Mucosa of rectum (tissue), 2 donors: Measurements from ENCODE around the gene SNX24.
"Not testable (repeated sequence)": the region's sequence is repeated elsewhere in the genome, so short reads cannot be mapped to it uniquely, and the experiment has no call there.

Experiments
- H3K27ac ChIP-seq, 2 donors: one replicate each; pipeline ENCODE4 v1.7.0; 2013; ENCODE audit warnings: inconsistent platforms in 2 of 2, low read depth in 2 of 2, low read length in 2 of 2
- H3K27me3 ChIP-seq, 2 donors: one replicate each; pipeline ENCODE4 v1.7.0; 2013; ENCODE audit warnings: low read length in 2 of 2; ENCODE audit not compliant: control insufficient read depth in 2 of 2, insufficient read depth in 2 of 2
- H3K36me3 ChIP-seq, 2 donors: one replicate each; pipeline ENCODE4 v1.7.0; 2013; ENCODE audit warnings: low read length in 2 of 2; ENCODE audit not compliant: control insufficient read depth in 2 of 2, insufficient read depth in 2 of 2
- H3K4me1 ChIP-seq, 2 donors: one replicate each; pipeline ENCODE4 v1.7.0; 2013; ENCODE audit warnings: low read length in 2 of 2, mild to moderate bottlenecking in 1 of 2; ENCODE audit not compliant: control insufficient read depth in 2 of 2, insufficient read depth in 2 of 2
- H3K4me3 ChIP-seq, 2 donors: one replicate each; pipeline ENCODE4 v1.7.0; 2013; ENCODE audit warnings: low read length in 2 of 2
- H3K9ac ChIP-seq, 2 donors: one replicate each; pipeline ENCODE4 v1.7.0; 2013; ENCODE audit warnings: low read length in 2 of 2, low read depth in 1 of 2, mild to moderate bottlenecking in 1 of 2
- H3K9me3 ChIP-seq, 2 donors: one replicate each; pipeline ENCODE4 v1.7.0; 2013; ENCODE audit warnings: low read length in 2 of 2; ENCODE audit not compliant: control insufficient read depth in 2 of 2
- donor health status: healthy.
- donor health status: Normal muscosa, but diverticular disease.

The SNX24 gene

DNA sequence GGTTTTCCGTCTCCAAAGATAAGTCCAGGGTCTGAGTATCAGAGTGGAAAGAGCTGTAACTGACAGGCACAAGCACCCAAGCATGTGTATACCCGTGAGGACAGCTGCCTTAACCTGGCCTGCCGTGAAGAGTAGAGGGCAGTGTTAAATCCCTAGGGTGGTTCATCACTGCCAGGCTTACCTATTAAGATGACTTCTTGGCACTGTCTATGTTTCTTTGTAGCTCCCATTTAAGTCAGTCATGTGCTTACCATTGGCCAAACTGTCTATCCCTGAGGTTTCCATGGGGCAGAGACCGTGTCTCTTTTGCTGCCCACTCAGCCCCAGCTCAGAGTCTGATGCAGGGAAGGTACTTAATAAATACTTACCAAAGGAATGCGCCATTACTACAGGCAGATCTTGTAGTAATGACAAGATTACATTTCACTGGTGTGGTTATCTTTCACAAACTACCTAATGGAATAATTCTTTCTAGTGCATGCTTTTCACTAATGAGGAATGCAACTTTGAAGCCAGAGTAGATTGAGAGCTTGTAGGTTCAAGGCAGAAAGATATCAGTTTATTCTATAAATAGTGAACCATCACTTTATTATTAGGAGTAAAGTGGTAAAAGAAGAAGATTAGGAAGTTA, 64.2 kb downstream of the SNX24 start:
- H3K9me3 ChIP-seq = no peaks in the 10 kb centered on the region
- H3K4me1 ChIP-seq = no peaks in the 10 kb centered on the region
- no peak overlapping the region for H3K27ac ChIP-seq
- no peaks in the 10 kb centered on the region for H3K36me3 ChIP-seq
- H3K27me3 ChIP-seq = no peaks in the 10 kb centered on the region
- H3K9ac ChIP-seq = no peak overlapping the region
- H3K4me3 ChIP-seq = no peak overlapping the region

DNA sequence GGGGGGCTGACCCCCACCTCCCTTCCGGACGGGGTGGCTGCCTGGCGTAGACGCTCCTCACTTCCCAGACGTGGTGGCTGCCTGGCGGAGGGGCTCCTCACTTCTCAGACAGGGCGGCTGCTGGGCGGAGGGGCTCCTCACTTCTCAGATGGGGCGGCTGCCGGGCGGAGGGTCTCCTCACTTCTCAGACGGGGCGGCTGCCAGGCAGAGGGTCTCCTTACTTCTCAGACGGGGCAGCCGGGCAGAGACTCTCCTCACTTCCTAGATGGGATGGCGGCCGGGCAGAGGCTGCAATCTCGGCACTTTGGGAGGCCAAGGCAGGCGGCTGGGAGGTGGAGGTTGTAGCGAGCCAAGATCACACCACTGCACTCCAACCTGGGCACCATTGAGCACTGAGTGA, 68.0 kb downstream of the SNX24 start:
- H3K27ac ChIP-seq, H3K27me3 ChIP-seq, H3K9ac ChIP-seq, H3K4me3 ChIP-seq, H3K4me1 ChIP-seq, H3K36me3 ChIP-seq, H3K9me3 ChIP-seq: not testable (repeated sequence)

DNA sequence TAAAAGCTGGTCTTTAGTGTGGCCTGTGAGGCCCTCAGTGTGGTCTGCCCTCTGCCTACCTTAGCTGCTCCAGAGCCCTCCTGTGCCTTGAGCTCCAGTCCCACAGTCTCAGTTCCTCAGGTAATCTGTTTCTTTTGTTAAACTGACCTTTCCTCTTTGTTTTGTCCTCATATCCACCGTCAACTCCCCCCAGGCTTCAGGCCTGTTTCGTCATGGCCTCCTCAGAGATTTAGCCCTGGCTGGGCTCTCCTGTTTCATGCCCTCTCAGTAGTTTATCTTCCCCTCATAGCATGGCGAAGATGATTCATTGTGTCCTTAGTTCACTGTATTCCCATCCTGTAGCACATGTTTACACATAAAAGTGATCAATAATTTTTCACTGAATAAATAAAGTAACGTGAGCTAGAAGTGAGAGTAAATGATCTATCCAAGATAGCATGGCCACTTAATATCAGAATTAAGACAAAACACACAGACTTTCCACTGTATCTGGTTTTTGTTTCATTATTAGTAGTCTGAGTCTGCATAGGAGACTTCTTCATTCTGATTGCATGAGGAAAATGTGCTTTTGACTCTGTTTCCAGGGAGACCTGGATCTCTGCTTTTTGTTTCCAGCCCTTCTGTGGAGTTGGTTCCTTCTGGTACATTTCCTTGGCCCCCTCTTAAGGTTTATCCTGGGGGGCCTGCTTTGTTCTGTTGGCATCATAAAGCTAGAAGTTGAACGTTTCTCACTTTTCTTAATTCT, 70.5 kb downstream of the SNX24 start:
- no peak overlapping the region for H3K4me3 ChIP-seq
- H3K9ac ChIP-seq = no peak overlapping the region
- no peaks in the 10 kb centered on the region for H3K4me1 ChIP-seq
- no peaks in the 10 kb centered on the region for H3K9me3 ChIP-seq
- H3K36me3 ChIP-seq = no peaks in the 10 kb centered on the region
- no peak overlapping the region for H3K27ac ChIP-seq
- H3K27me3 ChIP-seq = no peaks in the 10 kb centered on the region

DNA sequence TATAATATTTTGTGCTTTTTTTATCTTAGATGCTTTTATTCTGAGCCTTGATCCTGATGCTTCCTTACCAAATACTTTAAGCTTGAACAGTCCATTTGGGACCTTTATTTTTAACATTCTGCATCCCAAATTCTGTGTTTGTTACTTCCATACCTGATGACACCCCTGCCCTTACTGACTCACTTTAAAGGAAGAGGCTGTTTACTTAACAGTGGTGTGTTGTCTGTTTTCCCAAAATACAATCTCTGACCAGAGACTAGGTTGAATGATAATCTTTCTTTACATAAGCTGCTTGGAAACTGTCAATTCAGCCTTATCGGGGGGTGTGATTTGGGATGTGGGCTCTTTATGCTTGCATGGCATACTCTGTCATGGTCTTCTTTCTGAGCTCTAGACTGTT, 71.1 kb downstream of the SNX24 start:
- Histone ChIP-seq H3K36me3 (no peaks in the 10 kb centered on the region), H3K9ac (no peak overlapping the region), H3K4me3 (no peak overlapping the region), H3K27me3 (no peaks in the 10 kb centered on the region), H3K4me1 (no peaks in the 10 kb centered on the region), H3K9me3 (no peaks in the 10 kb centered on the region), H3K27ac (no peak overlapping the region)

DNA sequence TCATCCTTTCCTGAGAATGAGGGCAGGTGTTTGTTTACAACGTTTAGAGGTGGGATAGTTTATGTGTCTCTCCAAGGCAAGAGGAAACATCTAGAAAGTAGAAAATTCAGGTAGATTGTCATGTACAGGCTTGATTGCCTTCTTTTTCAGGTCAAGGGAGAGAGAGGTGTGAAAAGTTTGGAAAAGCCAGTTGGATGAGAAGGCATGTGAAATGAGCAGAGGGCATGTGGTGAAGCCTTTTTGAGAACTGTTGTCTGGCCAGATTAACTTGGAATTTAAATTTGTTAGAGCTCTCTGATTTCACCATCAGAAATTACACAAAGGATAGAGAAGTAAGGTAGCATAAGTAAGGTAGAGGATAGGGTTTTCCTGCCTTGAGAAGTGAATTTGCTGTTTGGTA, 74.6 kb downstream of the SNX24 start:
- no peaks in the 10 kb centered on the region for H3K9me3 ChIP-seq
- H3K27ac ChIP-seq = no peak overlapping the region
- no peak overlapping the region for H3K4me3 ChIP-seq
- H3K4me1 ChIP-seq = no peaks in the 10 kb centered on the region
- H3K27me3 ChIP-seq = no peaks in the 10 kb centered on the region
- no peaks in the 10 kb centered on the region for H3K36me3 ChIP-seq
- H3K9ac ChIP-seq = no peak overlapping the region

DNA sequence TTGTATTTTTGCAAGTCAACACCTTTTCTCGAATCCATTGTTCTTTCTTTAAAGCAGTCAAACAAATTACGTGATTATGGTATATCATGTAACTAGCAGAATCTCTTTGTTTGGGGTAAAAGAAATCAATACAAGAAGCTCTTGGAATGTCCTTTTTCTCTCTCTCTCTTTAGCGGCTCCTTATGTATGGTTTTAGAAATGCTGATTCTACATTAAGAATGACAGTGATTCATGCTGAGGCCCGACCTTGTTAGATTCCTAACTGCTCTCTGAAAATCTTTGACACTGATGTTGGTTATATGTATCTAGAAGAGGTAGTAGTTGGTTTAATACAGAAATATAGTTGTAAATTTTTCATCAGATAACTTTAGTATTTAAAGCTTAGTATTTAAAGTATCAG, 76.4 kb downstream of the SNX24 start:
- Histone ChIP-seq H3K9ac (no peak overlapping the region), H3K4me3 (no peak overlapping the region)

DNA sequence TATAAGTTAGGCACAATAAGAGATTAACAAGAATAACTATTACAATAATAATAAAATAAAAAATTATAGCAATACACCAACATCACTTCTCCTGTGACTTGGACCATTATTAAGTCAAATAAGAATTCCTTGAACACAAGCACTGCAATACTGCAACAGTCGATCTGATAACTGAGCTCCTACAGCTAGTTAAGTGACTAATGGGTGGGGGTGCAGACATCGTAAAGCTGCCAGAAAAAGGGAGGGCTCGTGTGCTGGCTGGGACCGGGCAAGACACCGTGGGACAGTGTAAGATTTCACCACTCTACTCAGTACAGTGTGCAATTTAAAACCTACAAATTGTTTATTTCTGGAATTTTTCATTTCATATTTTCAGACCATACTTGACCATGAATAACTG, 78.8 kb downstream of the SNX24 start:
- no peaks in the 10 kb centered on the region for H3K27me3 ChIP-seq
- no peaks in the 10 kb centered on the region for H3K36me3 ChIP-seq
- H3K9me3 ChIP-seq = no peaks in the 10 kb centered on the region
- H3K9ac ChIP-seq = no peak overlapping the region
- H3K27ac ChIP-seq = no peak overlapping the region
- H3K4me3 ChIP-seq = no peak overlapping the region
- no peaks in the 10 kb centered on the region for H3K4me1 ChIP-seq

More for the DNA sequence above, 76.4 kb downstream of the SNX24 start:
- Histone ChIP-seq H3K4me1 (no peaks in the 10 kb centered on the region), H3K27ac (no peak overlapping the region), H3K9me3 (no peaks in the 10 kb centered on the region), H3K27me3 (no peaks in the 10 kb centered on the region), H3K36me3 (no peaks in the 10 kb centered on the region)

DNA sequence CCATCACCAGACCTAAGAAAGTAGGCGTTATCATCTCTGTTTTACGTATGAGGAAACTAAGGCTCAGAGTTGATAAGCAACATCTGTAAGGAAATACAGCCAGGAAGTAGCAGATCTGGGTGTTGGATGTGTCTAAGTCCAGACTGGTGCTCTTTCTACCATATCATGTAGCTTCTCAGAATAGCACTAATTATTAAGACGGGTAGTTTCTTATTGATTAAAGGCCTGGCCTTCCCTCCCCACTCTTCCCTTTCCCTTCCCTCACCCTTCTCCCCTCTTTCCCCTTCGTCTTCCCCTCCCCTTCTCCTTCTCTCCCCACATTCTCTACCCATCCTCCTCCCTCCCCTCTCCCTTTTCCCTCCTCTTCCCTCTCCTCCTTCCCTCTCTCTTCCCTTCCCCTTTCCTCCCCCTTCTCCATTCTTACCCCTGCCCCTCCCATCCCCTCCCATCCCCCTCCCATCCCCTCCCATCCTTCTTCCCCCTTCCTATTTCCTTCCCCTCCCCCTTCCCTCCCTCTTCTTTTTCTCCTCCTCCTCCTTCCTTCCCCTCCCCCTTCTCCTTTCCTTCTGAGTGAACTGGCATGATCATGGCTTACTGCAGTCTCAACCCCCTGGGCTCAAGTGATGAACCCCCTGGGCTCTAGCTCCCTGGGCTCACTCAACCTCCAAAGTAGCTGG, 79.4 kb downstream of the SNX24 start:
- Histone ChIP-seq H3K36me3 (no peaks in the 10 kb centered on the region), H3K9me3 (no peaks in the 10 kb centered on the region), H3K27me3 (no peaks in the 10 kb centered on the region), H3K27ac (no peak overlapping the region), H3K4me1 (no peaks in the 10 kb centered on the region), H3K4me3 (no peak overlapping the region), H3K9ac (no peak overlapping the region)

DNA sequence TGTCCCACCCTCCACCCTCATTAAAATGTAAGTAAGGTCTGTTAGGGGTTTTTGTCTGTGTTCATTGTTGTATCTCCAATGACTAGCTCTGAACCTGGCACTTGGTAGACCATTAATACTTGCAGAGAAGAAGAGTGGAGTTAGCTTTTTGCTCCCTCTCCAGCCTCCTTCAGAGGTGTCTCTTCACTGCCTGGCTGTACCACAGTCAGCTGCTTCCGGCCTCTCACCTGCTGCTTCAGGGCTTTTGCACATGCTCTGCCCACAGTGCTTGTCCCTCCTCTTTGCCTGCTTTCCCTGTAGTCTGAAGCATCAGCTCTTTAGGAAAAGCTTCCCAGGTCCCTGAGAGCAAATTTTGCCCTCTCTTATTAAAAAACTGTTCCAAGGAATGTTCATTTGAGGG, 83.6 kb downstream of the SNX24 start:
- no peak overlapping the region for H3K4me3 ChIP-seq
- no peaks in the 10 kb centered on the region for H3K4me1 ChIP-seq
- no peak overlapping the region for H3K27ac ChIP-seq
- no peaks in the 10 kb centered on the region for H3K36me3 ChIP-seq
- no peaks in the 10 kb centered on the region for H3K9me3 ChIP-seq
- no peak overlapping the region for H3K9ac ChIP-seq
- no peaks in the 10 kb centered on the region for H3K27me3 ChIP-seq

DNA sequence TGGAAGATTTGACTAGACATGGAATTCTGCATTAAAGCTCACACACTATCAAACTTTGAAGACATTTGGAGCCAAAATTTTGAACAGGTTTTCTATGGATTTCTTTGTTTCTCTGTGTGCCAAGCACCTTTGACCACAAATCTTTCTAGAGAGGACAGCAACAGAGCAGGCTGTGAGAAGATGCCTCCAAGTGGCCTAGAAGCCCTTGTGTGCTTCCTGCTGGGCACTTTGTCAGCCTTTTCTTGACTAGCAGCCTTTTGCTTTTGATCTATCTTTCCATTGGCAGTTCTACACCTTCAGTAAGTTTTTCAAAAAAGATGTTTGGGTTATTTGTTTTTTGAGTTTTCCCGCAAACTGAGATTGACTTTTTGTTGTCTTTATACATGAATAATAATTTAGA, 84.6 kb downstream of the SNX24 start:
- Histone ChIP-seq H3K9ac (no peak overlapping the region), H3K27ac (no peak overlapping the region), H3K4me3 (no peak overlapping the region), H3K4me1 (no peaks in the 10 kb centered on the region), H3K36me3 (no peaks in the 10 kb centered on the region), H3K9me3 (no peaks in the 10 kb centered on the region), H3K27me3 (no peaks in the 10 kb centered on the region)
